Measurements from ENCODE around the gene CLEC1B.

GRCh38 chr12:10001171-10001776 is 2.4 kb upstream of the CLEC1B start:
- no peak for TF ChIP-seq CTCF (conservative IDR thresholded peaks at IDR 0.05 in 1 of 2, IDR thresholded peaks at IDR 0.05 in 1 of 2; ENCODE audit: extremely low read depth in 1 of 2, insufficient read depth in 1 of 2, low read depth in 1 of 2, low read length in 2 of 2)
- TF ChIP-seq EZH2 (IDR thresholded peaks at IDR 0.05; ENCODE audit: borderline replicate concordance, low read length): no peak

All from mammary epithelial cell (primary cell).